ENCODE measurements around the gene ATP8A2. TPM values are rescaled to one million over a fixed set of nuclear protein-coding genes. Genes with fewer than 3 reads are reported as not detected.

ATP8A2 gene
- total and polyA plus RNA-seq, 4 donors = 0.13 to 0.29 (median 0.24) TPM; not detected in 1

DNA sequence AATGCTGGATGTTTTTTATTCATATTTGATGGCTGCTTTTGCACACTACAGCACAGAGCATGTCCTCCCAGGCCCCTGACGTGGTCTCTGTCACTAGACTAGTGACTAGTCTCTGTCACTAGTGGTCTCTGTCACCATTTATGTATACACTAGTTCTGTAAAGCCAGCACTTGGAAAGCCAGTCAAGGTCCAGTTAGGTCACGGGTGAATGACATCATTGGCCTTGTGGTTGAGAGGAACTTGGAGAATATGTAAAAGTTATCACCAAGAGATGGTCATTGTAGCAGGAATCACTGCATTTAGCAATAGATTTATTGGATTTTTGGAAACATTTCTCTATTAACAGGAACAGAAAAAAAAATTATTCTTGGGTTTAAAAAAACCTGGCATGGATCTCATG is 607.2 kb downstream of the ATP8A2 start:
- no peaks in the 10 kb centered on the region for H3K4me1 ChIP-seq (ENCODE audit: control insufficient read depth in 1 of 2, insufficient read depth in 2 of 2, low read length in 2 of 2)
- no peak overlapping the region for H3K27ac ChIP-seq (ENCODE audit: low read depth in 1 of 2, low read length in 2 of 2)
- no peak overlapping the region for H3K4me3 ChIP-seq (ENCODE audit: low read length in 2 of 2)
- DNase-seq (no peak), ATAC-seq (ENCODE audit: low FRiP score) (no peak)
- H3K9me3 ChIP-seq (ENCODE audit: control insufficient read depth, low read length) = no peaks in the 10 kb centered on the region
- 91 to 94% methylated on average over 2 of the region's 2 CpGs for WGBS, 2 donors
- no peaks in the 10 kb centered on the region for H3K36me3 ChIP-seq (ENCODE audit: control insufficient read depth in 1 of 2, insufficient read depth in 2 of 2, low read length in 1 of 2)
- H3K27me3 ChIP-seq (ENCODE audit: control insufficient read depth in 1 of 2, insufficient read depth in 2 of 2, low read length in 1 of 2) = no peaks in the 10 kb centered on the region
- intact Hi-C loops (cut with DNase I) = no loop called here

DNA sequence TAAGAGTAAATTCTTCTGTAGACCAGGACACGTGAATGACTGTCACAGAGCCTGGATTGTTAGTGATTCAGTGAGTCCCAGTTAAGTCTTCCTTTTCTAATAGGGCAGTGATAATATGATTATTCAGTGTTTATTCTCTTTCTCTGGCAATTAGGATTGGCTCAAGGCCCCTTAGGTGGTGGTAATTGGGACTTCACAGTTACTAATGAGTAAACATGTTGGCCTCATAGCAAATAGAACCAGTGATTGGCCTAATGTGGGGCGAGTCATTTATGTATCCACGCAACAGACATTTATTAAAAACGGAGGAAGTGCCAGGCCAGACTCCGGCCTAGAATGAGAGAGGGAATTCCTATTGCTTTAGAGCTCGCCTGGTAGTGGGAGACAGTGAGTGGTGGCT is 607.6 kb downstream of the ATP8A2 start:
- ATAC-seq (ENCODE audit: low FRiP score) = no peak
- Histone ChIP-seq H3K27me3 (ENCODE audit: control insufficient read depth in 1 of 2, insufficient read depth in 2 of 2, low read length in 1 of 2) (no peaks in the 10 kb centered on the region), H3K4me1 (ENCODE audit: control insufficient read depth in 1 of 2, insufficient read depth in 2 of 2, low read length in 2 of 2) (no peaks in the 10 kb centered on the region), H3K36me3 (ENCODE audit: control insufficient read depth in 1 of 2, insufficient read depth in 2 of 2, low read length in 1 of 2) (no peaks in the 10 kb centered on the region), H3K27ac (ENCODE audit: low read depth in 1 of 2, low read length in 2 of 2) (no peak overlapping the region), H3K9me3 (ENCODE audit: control insufficient read depth, low read length) (no peaks in the 10 kb centered on the region), H3K4me3 (ENCODE audit: low read length in 2 of 2) (no peak overlapping the region)
- no peak for DNase-seq
- intact Hi-C loops (cut with DNase I) = no loop called here
- 94 to 95% methylated on average over 6 of the region's 6 CpGs for WGBS, 2 donors

DNA sequence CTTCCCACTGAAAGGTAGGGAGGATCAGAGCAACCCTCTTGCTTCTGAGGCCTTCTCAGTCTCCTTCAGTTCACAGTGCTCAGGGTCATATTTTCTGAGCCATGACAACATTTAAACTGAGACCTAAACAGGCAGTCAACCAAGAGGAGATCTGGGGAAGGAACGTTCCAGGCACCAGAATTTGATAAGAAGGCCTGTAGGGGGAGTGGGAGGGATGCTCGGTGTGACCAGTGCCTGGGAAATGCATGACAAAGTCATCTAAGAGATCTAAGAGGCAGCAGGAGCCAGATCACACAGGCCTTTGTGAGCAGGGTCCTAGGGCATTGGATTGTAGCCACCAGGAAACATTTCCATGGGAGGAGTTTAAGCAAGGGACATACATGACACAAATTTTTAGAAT is 608.5 kb downstream of the ATP8A2 start:
- ATAC-seq (ENCODE audit: low FRiP score) = no peak
- H3K27me3 ChIP-seq (ENCODE audit: control insufficient read depth in 1 of 2, insufficient read depth in 2 of 2, low read length in 1 of 2) = no peaks in the 10 kb centered on the region
- no peaks in the 10 kb centered on the region for H3K9me3 ChIP-seq (ENCODE audit: control insufficient read depth, low read length)
- H3K36me3 ChIP-seq (ENCODE audit: control insufficient read depth in 1 of 2, insufficient read depth in 2 of 2, low read length in 1 of 2) = no peaks in the 10 kb centered on the region
- no peaks in the 10 kb centered on the region for H3K4me1 ChIP-seq (ENCODE audit: control insufficient read depth in 1 of 2, insufficient read depth in 2 of 2, low read length in 2 of 2)
- no peak overlapping the region for H3K4me3 ChIP-seq (ENCODE audit: low read length in 2 of 2)
- H3K27ac ChIP-seq (ENCODE audit: low read depth in 1 of 2, low read length in 2 of 2) = no peak overlapping the region
- WGBS, 2 donors = 28 to 32% methylated on average over 2 of the region's 2 CpGs
- DNase-seq = no peak
- intact Hi-C loops (cut with DNase I) = no loop called here

DNA sequence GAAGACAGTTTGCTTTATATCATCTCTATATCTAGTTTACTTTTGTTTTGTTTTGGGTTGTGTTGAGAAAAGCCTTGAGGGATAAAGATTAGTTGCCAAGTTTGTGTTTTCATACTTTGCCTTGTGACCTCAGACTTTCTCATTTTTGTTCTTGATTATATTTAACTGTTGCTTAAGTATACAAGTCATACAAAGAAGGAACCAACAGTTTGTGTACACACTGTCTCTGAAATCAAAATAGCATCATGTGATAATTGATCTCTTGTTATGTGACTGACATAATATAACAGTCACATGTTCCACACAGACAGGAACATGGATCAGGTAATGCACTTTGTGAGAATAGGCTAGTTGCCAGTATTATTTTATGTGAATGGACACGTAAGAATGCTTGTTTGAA is 609.3 kb downstream of the ATP8A2 start:
- ATAC-seq (ENCODE audit: low FRiP score) (no peak), DNase-seq (no peak)
- no peak overlapping the region for H3K27ac ChIP-seq (ENCODE audit: low read depth in 1 of 2, low read length in 2 of 2)
- H3K9me3 ChIP-seq (ENCODE audit: control insufficient read depth, low read length) = no peaks in the 10 kb centered on the region
- no peak overlapping the region for H3K4me3 ChIP-seq (ENCODE audit: low read length in 2 of 2)
- intact Hi-C loops (cut with DNase I) = no loop called here
- H3K4me1 ChIP-seq (ENCODE audit: control insufficient read depth in 1 of 2, insufficient read depth in 2 of 2, low read length in 2 of 2) = no peaks in the 10 kb centered on the region
- no peaks in the 10 kb centered on the region for H3K27me3 ChIP-seq (ENCODE audit: control insufficient read depth in 1 of 2, insufficient read depth in 2 of 2, low read length in 1 of 2)
- H3K36me3 ChIP-seq (ENCODE audit: control insufficient read depth in 1 of 2, insufficient read depth in 2 of 2, low read length in 1 of 2) = no peaks in the 10 kb centered on the region
- WGBS, 2 donors = 56 to 76% methylated on average over 1 of the region's 1 CpG

DNA sequence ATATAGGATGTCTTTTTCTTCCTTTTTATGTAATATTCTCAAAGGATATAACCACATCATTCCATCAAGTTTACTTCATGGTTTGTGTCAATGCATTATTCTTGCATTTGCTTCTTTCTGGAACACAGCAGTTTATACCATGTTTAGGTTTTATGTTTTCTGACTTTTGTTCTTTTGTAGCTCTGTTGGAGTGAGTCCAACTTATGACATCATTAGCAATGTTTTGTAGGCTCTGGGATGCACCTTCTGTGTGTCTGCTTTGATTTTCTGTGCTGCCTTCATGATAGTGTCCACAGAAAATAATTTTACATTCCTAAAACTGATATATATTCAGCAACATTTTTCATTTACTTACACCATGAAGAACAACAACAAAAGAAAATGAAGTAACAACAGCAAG is 611.1 kb downstream of the ATP8A2 start:
- no peaks in the 10 kb centered on the region for H3K36me3 ChIP-seq (ENCODE audit: control insufficient read depth in 1 of 2, insufficient read depth in 2 of 2, low read length in 1 of 2)
- no peaks in the 10 kb centered on the region for H3K9me3 ChIP-seq (ENCODE audit: control insufficient read depth, low read length)
- intact Hi-C loops (cut with DNase I) = no loop called here
- no peak overlapping the region for H3K27ac ChIP-seq (ENCODE audit: low read depth in 1 of 2, low read length in 2 of 2)
- no peak overlapping the region for H3K4me3 ChIP-seq (ENCODE audit: low read length in 2 of 2)
- DNase-seq (no peak), ATAC-seq (ENCODE audit: low FRiP score) (no peak)
- no peaks in the 10 kb centered on the region for H3K4me1 ChIP-seq (ENCODE audit: control insufficient read depth in 1 of 2, insufficient read depth in 2 of 2, low read length in 2 of 2)
- peaks cover 0 to 2% of the 10 kb centered on the region in 2 donors for H3K27me3 ChIP-seq (ENCODE audit: control insufficient read depth in 1 of 2, insufficient read depth in 2 of 2, low read length in 1 of 2)

- intact Hi-C loops (cut with DNase I) = no loop called here
- no peaks in the 10 kb centered on the region for H3K36me3 ChIP-seq (ENCODE audit: control insufficient read depth in 1 of 2, insufficient read depth in 2 of 2, low read length in 1 of 2)
- no peak overlapping the region for H3K4me3 ChIP-seq (ENCODE audit: low read length in 2 of 2)
- peaks cover 4% of the 10 kb centered on the region for H3K9me3 ChIP-seq (ENCODE audit: control insufficient read depth, low read length)
- H3K27ac ChIP-seq (ENCODE audit: low read depth in 1 of 2, low read length in 2 of 2) = no peak overlapping the region
- peaks cover 0 to 2% of the 10 kb centered on the region in 2 donors for H3K27me3 ChIP-seq (ENCODE audit: control insufficient read depth in 1 of 2, insufficient read depth in 2 of 2, low read length in 1 of 2)
- ATAC-seq (ENCODE audit: low FRiP score) (no peak), DNase-seq (no peak)
- 95% methylated on average over 8 of the region's 8 CpGs for WGBS, 2 donors
- H3K4me1 ChIP-seq (ENCODE audit: control insufficient read depth in 1 of 2, insufficient read depth in 2 of 2, low read length in 2 of 2) = no peaks in the 10 kb centered on the region
Measured at GRCh38 chr13:25987987-25988386, 616.2 kb downstream of the ATP8A2 start.

GRCh38 chr13:25988661-25989060 is 616.9 kb downstream of the ATP8A2 start:
- intact Hi-C loops (cut with DNase I) = no loop called here

GRCh38 chr13:25990801-25991200 is 619.0 kb downstream of the ATP8A2 start:
- 14 to 15% methylated on average over 10 of the region's 10 CpGs for WGBS, 2 donors
- intact Hi-C loops (cut with DNase I) = no loop called here
- ATAC-seq (ENCODE audit: low FRiP score) (no peak), DNase-seq (no peak)
- no peak overlapping the region for H3K4me3 ChIP-seq (ENCODE audit: low read length in 2 of 2)
- H3K9me3 ChIP-seq (ENCODE audit: control insufficient read depth, low read length) = peaks cover 4% of the 10 kb centered on the region
- peaks cover 0 to 2% of the 10 kb centered on the region in 2 donors for H3K27me3 ChIP-seq (ENCODE audit: control insufficient read depth in 1 of 2, insufficient read depth in 2 of 2, low read length in 1 of 2)
- no peak overlapping the region for H3K27ac ChIP-seq (ENCODE audit: low read depth in 1 of 2, low read length in 2 of 2)
- no peaks in the 10 kb centered on the region for H3K4me1 ChIP-seq (ENCODE audit: control insufficient read depth in 1 of 2, insufficient read depth in 2 of 2, low read length in 2 of 2)
- no peaks in the 10 kb centered on the region for H3K36me3 ChIP-seq (ENCODE audit: control insufficient read depth in 1 of 2, insufficient read depth in 2 of 2, low read length in 1 of 2)

More at GRCh38 chr13:25988661-25989060, 616.9 kb downstream of the ATP8A2 start:
- 17 to 24% methylated on average over 3 of the region's 3 CpGs for WGBS, 2 donors
- no peaks in the 10 kb centered on the region for H3K4me1 ChIP-seq (ENCODE audit: control insufficient read depth in 1 of 2, insufficient read depth in 2 of 2, low read length in 2 of 2)
- DNase-seq = no peak
- H3K27me3 ChIP-seq (ENCODE audit: control insufficient read depth in 1 of 2, insufficient read depth in 2 of 2, low read length in 1 of 2) = peaks cover 0 to 2% of the 10 kb centered on the region in 2 donors
- peaks cover 4% of the 10 kb centered on the region for H3K9me3 ChIP-seq (ENCODE audit: control insufficient read depth, low read length)
- H3K4me3 ChIP-seq (ENCODE audit: low read length in 2 of 2) = no peak overlapping the region
- H3K27ac ChIP-seq (ENCODE audit: low read depth in 1 of 2, low read length in 2 of 2) = no peak overlapping the region
- no peak for ATAC-seq (ENCODE audit: low FRiP score)
- H3K36me3 ChIP-seq (ENCODE audit: control insufficient read depth in 1 of 2, insufficient read depth in 2 of 2, low read length in 1 of 2) = no peaks in the 10 kb centered on the region

DNA sequence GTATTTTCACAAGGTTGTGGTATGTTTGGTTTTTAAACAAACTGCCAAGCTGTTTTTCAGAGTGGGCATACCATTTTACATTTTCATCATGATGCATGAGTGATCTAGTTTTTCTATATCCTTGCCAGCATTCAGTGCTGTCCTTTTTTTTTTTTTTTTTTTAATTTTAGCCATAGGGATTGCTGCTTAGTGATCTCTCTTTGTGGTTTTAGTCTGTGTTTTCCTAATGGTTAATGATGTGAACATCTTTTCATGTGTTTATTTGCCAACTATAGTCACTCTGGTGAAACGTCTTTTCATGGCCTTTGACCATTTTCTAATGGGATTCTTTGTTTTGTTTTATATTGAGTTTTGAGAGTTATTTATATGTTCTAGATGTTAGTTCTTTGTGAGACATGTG is 620.3 kb downstream of the ATP8A2 start:
- intact Hi-C loops (cut with DNase I) = no loop called here
- peaks cover 0 to under 1% of the 10 kb centered on the region in 2 donors for H3K27me3 ChIP-seq (ENCODE audit: control insufficient read depth in 1 of 2, insufficient read depth in 2 of 2, low read length in 1 of 2)
- H3K36me3 ChIP-seq (ENCODE audit: control insufficient read depth in 1 of 2, insufficient read depth in 2 of 2, low read length in 1 of 2) = no peaks in the 10 kb centered on the region
- no peaks in the 10 kb centered on the region for H3K4me1 ChIP-seq (ENCODE audit: control insufficient read depth in 1 of 2, insufficient read depth in 2 of 2, low read length in 2 of 2)
- WGBS, 2 donors = 28 to 38% methylated on average over 1 of the region's 1 CpG
- H3K27ac ChIP-seq (ENCODE audit: low read depth in 1 of 2, low read length in 2 of 2) = no peak overlapping the region
- no peak overlapping the region for H3K4me3 ChIP-seq (ENCODE audit: low read length in 2 of 2)
- no peak for ATAC-seq (ENCODE audit: low FRiP score)
- no peak for DNase-seq
- peaks cover 4% of the 10 kb centered on the region for H3K9me3 ChIP-seq (ENCODE audit: control insufficient read depth, low read length)
